Stimulated activated CD4-positive, alpha-beta T cell treated with anti-CD3 and anti-CD28 coated beads, Interleukin-15, amount 100 ng/mL, for 1 hour (primary cell): ENCODE data around the gene NUDT9.
A peak's percentile ranks its signal among the peaks of the same experiment; 100 is the strongest.
"Not testable (repeated sequence)": the region's sequence is repeated elsewhere in the genome, so short reads cannot be mapped to it uniquely, and the experiment has no call there.

ENCODE experiments used
- DNase-seq, 2 donors: peaks; one replicate each; pipeline ENCODE4 v3.0.0-alpha.2; 2020; ENCODE audit warnings: low read depth in 1 of 2, low spot score in 1 of 2

NUDT9 gene, protein sequence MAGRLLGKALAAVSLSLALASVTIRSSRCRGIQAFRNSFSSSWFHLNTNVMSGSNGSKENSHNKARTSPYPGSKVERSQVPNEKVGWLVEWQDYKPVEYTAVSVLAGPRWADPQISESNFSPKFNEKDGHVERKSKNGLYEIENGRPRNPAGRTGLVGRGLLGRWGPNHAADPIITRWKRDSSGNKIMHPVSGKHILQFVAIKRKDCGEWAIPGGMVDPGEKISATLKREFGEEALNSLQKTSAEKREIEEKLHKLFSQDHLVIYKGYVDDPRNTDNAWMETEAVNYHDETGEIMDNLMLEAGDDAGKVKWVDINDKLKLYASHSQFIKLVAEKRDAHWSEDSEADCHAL

GRCh38 chr4:87422104-87423052, at the start of gene NUDT9:
Gene NUDT9, plus strand, starts transcription at chr4:87422573. Its CDS starts 333 bp downstream, at chr4:87422906.
- DNase-seq: peak; percentile 59 to 78

DNA sequence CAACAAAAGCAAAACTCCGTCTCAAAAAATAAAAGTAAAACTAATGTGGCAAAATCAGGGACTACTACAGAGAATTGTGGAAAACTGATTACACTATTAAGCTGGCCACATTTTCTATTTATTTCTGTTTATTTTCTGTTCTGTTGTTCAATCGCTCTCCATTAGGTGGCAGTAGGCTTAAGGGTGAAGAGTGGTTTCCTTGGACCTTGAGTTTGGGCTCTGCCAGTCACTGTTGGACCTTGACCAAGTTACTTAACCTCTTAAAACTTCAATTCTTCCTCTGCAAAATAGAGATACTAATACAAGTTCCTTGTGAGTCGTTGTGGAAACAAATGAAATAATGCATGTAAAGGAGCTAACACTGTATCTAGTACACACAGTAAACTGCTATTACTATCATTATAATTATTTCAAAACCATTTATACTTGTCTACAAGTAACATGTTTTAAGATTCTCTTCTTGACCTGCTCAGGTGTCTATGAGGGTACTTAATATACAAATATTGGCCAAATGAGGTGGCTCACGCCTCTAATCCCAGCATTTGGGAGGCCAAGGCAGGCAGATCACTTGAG, 46.6 kb upstream of the NUDT9 start:
- no peak for DNase-seq

- DNase-seq: no peak
These were observed 44.6 kb upstream of the NUDT9 start for GRCh38 chr4:87377816-87378215.

GRCh38 chr4:87382116-87382515, 40.3 kb upstream of the NUDT9 start:
- DNase-seq: no peak

GRCh38 chr4:87382931-87383330, 39.4 kb upstream of the NUDT9 start:
- no peak for DNase-seq

DNA sequence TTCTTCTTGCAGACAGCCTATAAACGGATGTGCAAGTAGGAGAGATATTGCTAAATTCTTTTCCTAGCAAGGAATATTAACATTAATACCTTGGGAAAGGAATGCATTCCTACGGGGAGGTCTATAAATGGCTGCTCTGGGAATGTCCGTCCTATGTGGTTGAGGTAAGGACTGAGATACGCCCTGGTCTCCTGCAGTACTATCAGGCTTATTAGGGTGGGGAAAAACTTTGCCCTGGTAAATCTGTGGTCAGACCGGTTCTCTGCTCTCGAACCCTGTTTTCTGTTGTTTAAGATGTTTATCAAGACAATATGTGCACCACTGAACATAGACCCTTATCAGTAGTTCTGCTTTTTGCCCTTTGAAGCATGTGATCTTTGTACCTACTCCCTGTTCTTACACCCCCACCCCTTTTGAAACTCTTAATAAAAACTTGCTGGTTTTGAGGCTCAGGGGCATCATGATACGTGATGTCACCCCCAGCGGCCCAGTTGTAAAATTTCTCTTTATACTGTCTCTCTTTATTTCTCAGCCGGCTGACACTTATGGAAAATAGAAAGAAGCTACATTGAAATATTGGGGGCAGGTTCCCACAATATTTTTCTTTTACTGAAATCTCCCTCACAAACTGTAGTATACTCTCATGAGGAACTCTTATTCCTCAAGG, 37.8 kb upstream of the NUDT9 start:
- DNase-seq: not testable (repeated sequence)

- no peak for DNase-seq
These were observed 35.1 kb upstream of the NUDT9 start for GRCh38 chr4:87387237-87387636.

DNA sequence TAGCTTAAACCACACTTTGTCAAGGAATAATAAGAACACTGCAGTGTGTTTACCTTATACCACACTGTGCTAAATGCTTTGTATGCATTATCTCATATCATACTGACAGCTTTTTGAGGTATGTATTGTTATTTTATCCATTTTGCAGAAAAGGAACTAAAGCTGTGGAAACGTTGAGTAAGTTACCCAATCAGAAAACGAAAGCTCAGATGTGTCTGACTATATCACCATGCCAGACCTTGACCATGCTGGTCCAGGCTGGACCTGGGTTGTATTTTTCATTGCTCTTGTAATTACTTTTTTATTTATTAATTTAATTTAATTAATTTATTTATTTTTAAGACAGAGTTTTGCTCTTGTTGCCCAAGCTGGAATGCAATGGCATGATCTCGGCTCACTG, 33.5 kb upstream of the NUDT9 start:
- DNase-seq: no peak

DNA sequence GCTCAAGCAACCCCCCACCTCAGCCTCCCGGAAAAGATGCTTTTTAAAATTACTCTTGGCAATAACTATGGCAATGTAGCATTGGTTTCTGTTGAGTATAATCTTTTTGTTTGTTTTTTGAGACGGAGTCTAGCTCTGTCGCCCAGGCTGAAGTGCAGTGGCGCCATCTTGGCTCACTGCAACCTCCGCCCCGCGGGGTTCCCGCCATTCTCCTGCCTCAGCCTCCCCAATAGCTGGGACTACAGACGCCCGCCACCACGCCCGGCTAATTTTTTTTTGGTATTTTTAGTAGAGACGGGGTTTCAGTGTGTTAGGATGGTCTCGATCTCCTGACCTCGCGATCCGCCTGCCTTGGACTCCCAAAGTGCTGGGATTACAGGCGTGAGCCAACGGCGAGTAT, 32.3 kb upstream of the NUDT9 start:
- not testable (repeated sequence) for DNase-seq

DNA sequence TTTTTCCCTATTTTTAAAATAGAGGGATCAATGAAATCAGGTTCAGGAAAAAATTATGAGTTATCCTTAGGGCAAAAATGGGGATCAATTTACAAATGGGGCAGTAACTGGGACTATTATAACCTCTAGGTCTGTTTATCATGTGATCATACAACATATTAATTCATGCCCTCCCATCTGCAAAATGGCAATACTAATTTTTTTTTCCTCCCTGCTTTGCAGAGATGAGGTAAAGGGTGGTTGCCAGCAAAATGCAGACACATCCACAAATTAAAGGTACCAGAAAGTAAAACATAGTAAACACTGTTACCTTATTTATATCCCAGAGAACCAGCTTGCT, 31.9 kb upstream of the NUDT9 start:
- DNase-seq: no peak

DNA sequence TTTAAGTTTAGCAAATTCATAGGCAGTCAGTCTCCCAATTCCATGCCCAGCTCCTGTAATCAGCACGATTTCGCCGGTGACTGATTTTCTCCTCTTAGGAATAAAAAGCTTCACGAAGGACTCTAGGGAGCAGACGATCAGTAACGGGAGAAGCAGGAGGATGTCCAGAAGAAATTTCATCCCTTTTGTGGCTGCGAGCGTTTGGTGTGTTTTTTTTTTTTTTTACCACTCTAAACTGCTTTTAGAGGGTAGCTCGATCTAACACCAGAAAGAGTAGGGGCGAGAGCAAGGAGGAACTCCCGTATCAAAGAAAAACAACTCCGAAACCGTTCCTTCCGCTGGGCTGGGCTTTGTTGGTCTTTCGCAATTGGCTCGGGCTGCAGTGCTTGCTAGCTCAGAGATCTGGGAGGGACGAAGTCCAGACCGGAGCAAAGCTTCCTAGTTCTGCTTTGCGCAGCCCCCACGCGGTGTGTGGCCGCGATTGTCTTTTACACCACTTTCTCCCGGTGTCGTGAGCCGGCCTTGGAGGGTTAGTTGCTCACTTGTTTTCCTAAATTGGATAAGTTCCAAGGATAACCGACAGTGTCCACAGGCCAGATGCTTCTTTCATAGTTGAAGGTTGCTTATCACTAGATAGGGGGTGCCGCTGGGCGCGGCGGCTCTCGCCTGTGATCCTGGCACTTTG, 31.3 kb upstream of the NUDT9 start, which contains the start of gene HSD17B11:
Gene HSD17B11, minus strand, starts transcription at position 298 of the 685 bp plus-strand sequence. Its CDS starts 118 bp downstream, at position 180.
- DNase-seq: peak; percentile 51 to 56

DNA sequence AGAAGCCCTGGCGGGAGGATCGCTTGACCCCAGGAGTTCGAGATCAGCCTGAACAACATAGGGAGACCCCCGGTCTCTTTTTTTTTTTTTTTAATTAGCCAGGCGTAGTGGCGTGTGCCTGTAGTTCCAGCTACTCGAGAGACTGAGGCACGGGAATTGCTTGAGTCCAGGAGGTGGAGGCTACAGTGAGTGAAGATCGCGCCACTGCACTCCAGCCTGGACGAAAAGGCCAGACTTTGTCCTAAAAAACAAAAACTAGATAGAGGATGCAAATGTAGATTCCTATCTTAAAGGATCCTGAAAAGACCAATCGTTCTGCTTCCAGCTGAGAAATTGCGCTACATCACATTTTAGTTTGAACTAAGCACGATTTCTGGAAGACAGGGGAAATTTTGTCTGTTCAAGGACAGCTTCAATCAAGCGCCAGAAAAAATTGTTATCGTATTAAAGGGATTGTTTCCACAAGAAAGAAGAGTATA, 30.8 kb upstream of the NUDT9 start:
- no peak for DNase-seq

- no peak for DNase-seq
These were observed 30.2 kb upstream of the NUDT9 start for GRCh38 chr4:87392183-87392582.

DNA sequence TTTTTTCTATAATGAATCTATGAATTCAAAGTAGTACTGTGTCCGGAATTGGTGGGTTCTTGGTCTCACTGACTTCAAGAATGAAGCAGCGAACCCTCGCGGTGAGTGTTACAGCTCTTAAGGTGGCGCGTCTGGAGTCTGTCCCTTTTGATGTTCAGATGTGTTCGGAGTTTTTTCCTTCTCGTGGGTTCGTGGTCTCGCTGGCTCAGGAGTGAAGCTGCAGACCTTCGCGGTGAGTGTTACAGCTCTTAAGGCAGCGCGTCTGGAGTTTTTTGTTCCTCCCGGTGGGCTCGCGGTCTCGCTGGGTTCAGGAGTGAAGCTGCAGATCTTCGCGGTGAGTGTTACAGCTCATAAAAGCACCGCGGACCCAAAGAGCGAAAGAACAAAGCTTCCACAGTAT, 27.3 kb upstream of the NUDT9 start:
- not testable (repeated sequence) for DNase-seq

DNA sequence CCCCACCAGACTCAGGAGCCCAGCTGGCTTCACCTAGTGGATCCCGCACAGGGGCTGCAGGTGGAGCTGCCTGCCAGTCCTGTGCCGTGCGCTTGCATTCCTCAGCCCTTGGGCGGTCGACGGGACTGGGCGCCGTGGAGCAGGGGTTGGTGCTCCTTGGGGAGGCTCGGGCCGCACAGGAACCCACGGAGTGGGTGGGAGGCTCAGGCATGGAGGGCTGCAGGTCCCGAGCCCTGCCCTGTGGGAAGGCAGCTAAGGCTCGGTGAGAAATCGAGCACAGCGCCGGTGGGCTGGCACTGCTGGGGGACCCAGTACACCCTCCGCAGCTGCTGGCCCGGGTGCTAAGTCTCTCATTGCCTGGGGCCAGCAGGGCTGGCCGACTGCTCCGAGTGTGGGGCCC, 26.5 kb upstream of the NUDT9 start:
- not testable (repeated sequence) for DNase-seq

DNA sequence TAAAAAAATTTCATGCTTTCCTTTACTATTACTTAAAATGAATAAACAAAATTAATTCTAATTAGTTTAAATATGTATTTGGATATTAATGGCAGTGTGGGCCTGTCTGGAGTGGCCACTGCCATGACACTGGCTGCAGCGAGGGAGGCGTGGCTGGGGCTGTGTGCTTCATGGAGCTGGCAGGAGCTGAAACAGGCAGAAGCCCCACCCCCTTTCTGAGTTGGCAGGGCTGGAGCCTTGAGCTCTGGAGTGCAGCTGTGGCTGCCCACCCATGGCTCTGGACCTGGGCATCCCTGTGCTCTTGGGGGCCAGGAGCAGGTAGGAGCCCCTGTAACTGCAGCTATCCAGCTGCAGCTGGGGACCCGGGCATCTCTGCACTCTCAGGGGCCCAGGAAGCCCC, 23.2 kb upstream of the NUDT9 start:
- DNase-seq: no peak

DNA sequence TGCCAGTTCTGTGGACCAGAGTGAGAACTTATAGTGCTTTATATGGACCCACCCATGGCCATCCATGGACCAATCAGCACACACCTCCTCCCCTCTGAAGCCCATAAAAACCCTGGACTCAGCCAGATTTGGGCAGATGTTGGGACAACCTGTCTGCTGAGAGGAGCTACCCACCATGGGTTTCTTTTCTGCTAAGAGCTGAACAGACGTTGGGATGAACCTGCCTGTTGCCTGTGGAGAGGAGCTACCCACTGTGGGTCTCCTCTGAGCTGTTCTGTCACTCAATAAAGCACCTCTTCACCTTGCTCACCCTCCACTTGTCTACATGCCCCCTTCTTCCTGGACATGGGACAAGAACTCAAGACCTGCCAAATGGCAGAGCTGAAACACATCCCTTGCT, 22.4 kb upstream of the NUDT9 start:
- no peak for DNase-seq

GRCh38 chr4:87403732-87404131, 18.6 kb upstream of the NUDT9 start:
- not testable (repeated sequence) for DNase-seq

DNA sequence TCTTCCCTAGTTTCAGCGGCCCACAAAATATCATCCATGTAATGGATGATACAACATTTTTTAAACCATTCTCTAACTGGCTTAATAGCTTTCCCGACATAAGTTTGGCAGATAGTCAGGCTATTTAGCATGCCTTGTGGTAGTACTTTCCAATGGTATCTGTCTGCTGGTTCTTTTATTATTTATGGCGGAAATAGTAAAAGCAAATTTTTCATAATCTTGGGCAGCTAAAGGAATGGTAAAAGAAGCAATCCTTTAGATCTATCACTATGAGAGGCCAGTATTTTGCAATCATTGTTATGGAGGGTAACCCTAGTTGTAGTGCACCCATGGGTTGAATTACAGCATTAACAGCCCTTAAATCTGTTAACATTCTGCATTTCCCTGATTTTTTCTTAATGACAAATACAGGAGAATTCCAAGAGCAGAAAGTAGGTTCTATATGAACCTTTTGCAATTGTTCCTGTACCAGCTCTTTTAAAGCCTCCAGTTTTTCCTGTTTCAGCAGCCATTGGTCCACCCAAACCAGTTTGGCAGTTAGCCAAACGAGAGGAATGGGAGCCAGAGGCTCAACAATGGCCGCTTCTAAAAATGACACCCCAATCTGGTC, 17.1 kb upstream of the NUDT9 start:
- DNase-seq: no peak

- DNase-seq: no peak
These were observed 15.9 kb upstream of the NUDT9 start for GRCh38 chr4:87406462-87406861.
